GM19035 (cell line): ENCODE results near the gene TRPM4.
"Not testable (repeated sequence)": the region's sequence is repeated elsewhere in the genome, so short reads cannot be mapped to it uniquely, and the experiment has no call there.

Experiments used
- ATAC-seq: cut with Tn5 transposase; IDR thresholded peaks from one replicate; pipeline ENCODE4 v1.9.1; 2021; ENCODE audit not compliant: unreplicated experiment

The TRPM4 gene

DNA sequence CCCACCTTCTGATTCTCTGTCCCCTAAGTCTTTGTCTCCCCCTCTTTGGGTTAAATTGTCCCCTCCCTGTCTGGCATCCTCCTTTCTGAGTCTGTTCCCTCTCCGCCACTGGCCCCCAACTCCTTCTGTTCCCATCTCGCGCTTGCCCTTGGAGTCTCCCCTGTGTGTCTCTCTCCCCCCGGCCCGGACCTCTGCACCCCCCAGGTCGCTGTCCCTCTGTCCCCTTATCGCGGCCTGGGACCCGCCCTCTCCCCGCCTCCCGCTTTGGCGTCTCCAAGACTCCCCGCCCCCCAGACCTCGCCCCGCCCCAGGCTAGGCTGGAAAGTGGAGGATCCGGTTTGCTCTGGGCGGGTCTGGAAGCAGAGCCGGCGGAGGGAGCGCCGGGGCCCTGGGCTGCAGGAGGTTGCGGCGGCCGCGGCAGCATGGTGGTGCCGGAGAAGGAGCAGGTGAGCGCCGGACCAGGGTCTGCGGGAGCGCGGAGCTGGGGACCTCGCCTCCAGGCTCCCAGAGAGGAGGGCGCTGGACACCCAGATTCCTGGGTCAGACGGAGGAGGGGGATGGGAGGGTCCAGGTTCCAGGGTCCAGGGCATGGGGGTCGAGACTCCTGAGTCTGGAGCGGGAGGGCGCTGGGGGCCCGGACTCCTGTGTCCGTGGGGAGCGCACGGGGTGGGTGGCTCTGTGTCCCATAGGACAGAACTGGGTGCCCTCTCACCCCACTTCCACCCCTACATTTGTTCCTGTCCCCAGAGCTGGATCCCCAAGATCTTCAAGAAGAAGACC, at the start of gene TRPM4:
TSS of gene TRPM4 (plus strand) at position 348 of the 780 bp plus-strand sequence. CDS start at position 423, 75 bp downstream.
- no peak for ATAC-seq

DNA sequence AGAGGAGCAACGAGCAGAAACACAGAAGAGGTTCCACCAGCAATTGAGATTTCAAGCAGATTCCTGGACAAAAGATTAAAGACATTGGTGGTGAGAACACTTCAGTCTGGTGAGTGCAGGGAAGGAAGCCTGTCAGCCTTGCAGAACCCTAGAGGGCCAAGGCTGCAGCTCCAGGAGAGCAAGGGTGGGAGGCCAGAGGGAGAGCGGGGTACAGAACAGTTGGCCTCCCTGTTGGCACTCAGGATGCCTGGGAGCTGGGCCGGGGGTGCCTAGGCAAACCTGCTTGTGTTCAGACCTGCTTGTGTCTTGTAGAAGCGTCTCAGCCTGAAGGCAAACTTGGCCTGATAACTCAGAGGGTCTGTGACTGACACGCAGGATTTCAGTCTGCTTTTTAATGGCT, 48.5 kb upstream of the TRPM4 start:
- no peak for ATAC-seq

DNA sequence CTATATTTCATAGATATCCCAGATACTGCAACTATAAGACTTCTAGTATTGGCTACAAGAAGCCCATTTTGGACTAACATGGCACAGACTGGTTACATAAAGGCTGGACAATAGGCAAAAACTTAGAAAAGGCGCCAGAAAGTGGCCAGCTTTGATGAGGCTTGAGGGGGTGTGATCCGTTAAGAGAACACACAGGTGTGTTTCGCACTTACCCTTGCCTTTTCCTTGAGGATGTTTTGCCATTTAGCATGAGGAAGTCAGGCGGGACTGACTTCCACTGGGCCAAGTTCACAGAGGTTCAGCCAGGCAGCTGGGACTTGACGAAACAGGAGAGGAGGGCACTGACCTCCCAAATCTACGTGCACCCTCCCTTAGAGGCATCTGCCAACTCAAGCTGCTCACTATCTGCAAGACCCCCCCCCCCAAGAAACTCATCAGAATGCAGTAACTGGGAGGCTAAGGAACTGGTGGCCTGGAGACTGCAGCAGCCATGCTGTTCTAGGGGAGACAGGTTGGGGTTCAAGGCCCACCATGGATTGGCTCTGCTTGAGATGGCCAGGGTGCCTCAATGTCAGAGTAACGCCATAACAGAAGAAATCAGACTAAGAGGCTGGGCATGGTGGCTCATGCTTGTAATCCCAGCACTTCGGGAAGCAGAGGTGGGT, 47.9 kb upstream of the TRPM4 start:
- ATAC-seq: no peak

DNA sequence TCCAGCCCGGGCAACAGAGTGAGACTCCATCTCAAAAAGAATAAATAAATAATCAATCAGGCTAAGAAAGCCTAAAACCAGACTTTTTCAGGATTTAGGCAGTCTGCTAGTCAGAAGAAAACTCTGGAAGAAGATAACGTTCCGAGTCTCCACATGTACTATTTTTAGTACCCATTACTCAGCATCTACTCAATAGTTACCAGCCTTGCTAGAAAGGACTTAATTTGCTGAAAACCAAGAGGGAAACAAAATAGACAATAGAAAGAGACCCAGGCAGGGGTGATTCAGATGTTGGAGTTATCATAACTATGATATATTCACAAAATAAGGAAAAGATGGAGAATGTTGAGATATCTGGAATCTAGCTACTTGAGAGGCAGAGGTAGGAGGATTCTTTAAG, 47.0 kb upstream of the TRPM4 start:
- ATAC-seq: no peak

DNA sequence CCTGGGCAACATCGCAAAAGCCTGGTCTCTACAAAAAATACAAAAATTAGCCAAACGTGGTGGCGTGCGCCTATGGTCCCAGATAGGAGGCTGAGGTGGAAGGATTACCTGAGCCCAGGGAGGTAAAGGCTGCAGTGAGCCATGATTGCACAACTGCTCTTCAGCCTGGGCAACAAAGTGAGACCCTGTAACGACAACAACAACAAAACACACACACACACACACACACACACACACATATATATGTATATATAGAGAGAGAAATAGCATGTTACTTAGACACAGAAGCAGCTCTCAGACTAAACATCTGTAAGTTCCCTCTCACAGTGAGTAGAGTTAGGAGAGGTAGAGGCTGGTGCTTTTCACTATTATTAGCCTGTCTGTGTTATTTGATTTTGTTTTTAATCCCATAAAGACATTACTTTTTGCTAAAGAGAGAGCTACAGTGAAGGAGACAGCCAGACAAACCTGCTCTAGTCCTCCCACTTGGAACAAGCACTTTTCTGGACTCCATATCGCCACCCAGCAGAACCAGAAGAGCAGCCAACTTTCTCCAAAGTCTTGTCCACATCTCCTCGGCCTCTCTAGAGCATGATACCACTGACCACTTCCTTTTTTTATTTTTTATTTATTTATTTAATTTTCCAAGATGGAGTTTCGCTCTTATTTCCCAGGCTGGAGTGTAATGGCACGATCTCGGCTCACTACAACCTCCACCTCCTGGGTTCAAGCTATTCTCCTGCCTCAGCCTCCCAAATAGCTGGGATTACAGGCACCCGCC, 46.2 kb upstream of the TRPM4 start:
- ATAC-seq: no peak

DNA sequence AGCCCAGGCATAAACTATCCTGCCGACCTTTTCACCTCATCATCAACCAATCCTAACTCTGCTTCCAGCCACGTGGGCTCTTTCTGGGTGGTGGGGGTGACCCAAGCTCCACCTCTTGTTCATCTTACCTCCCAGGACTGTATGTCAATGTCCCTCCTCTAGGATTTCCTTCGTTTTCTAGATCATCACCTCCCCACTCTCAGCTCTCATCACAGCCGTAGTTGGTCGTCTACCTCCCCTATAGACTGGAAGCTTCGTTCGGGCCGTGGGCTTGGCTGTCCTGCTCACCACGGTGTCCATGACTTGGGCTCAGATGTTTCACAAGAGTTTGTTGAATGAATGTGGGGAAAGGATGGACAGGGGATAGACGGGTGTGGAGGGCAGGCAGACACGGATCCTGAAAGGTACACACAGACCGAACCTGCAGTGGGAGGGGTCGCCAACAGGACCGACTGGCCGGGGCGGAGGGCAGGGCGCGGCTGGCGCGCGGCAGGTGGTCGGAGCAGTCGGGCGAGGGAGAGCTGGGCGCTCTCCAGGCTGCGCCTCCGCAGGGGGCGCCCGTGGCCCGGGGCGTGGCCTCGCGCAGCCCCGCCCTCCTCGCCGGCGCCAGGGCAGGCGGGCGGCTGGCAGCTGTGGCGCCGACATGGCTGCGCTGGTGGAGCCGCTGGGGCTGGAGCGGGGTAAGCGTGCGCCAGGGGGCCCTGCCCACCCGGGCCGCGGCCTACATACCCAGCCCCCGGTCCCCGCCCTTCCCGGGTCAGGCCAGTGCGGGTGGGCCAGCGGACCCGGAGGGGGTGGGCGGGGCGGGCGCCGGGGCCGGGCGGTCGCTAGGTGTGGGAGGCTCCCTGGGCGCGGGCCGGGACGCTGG, 43.6 kb upstream of the TRPM4 start, which contains the start of gene LIN7B:
TSS of gene LIN7B (plus strand) at position 609 of the 868 bp plus-strand sequence. CDS start at position 644, 35 bp downstream.
- peak; percentile 44 for ATAC-seq

DNA sequence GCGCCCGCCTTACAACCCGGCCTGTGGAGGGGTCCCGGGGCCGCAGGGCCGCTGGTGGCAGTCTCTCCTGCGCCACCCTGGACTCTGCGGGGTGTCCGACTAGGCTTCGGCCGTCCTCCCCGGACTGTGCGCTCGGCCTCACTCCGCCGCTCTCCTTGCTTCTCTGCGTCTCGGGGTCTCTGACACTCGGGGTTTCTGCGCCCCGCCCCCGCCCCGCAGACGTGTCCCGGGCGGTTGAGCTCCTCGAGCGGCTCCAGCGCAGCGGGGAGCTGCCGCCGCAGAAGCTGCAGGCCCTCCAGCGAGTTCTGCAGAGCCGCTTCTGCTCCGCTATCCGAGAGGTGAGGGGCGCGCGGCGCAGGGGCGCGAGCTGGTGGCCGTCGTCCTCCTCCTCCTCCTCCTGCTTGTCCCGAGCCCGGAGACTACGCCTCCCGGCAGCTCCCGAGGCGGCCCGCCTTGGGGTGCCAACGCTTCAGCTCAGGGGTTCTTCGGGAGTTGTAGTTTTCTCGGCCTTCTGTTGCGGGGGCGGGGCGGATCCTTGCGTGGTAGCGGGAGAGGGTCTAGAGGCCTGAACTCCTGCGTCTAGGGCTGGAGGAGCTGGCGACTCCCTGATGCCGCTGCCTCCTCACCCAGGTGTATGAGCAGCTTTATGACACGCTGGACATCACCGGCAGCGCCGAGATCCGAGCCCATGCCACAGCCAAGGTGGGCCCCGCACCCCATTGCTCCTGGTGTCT, 42.8 kb upstream of the TRPM4 start:
- no peak for ATAC-seq

DNA sequence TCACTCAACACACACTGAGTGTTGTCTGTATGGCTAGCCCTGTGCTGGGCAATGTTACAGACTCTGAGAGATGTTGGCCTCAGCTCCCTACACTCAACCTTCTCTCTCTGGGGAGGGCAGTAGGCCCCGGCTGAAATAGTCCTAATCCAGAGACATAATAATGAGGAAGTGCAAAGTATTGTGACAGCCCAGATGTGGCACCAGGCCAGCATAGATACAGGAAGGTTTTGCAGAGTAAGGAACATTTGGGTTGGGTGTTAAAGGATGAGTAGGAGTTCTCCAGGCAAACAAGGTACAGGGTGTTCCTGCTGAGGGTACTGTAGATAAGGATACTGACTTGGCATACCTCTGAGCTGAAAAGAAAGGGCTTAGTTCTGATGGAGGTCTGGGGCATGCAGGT, 41.0 kb upstream of the TRPM4 start:
- no peak for ATAC-seq

DNA sequence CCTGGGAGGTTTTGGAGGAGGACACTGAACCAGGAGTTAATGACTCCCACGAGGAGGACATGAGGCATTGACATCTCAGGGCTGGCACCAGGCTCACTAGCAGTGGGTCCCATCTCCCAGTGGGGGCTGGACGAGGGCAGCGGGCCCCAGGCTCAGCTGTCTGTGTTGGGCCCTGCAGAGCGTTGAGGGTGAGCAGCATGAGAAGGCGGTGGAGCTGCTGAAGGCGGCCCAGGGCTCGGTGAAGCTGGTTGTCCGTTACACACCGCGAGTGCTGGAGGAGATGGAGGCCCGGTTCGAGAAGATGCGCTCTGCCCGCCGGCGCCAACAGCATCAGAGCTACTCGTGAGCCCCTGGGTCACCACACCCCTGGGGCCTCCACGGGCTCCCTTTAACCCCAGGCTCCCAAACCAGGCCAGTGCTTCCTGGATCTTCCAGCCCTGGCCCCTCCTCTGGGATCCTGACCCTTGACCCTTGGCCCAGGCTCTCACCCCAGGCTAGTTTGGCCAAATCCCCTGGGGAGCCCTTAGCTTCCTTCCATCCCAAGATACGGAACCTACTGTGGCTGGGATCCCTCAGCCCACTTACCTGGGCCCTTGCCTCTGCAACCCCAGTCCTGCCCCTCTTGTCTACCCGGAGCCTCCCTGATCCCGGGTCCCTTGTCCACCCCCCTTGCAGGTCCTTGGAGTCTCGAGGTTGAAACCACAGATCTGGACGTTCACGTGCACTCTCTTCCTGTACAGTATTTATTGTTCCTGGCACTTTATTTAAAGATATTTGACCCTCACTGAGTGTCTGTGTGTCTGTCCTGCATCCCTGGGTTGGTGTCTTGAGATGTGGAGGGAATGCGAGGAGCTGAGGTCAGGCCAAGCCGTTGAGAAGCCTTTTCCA, 39.7 kb upstream of the TRPM4 start:
- no peak for ATAC-seq

DNA sequence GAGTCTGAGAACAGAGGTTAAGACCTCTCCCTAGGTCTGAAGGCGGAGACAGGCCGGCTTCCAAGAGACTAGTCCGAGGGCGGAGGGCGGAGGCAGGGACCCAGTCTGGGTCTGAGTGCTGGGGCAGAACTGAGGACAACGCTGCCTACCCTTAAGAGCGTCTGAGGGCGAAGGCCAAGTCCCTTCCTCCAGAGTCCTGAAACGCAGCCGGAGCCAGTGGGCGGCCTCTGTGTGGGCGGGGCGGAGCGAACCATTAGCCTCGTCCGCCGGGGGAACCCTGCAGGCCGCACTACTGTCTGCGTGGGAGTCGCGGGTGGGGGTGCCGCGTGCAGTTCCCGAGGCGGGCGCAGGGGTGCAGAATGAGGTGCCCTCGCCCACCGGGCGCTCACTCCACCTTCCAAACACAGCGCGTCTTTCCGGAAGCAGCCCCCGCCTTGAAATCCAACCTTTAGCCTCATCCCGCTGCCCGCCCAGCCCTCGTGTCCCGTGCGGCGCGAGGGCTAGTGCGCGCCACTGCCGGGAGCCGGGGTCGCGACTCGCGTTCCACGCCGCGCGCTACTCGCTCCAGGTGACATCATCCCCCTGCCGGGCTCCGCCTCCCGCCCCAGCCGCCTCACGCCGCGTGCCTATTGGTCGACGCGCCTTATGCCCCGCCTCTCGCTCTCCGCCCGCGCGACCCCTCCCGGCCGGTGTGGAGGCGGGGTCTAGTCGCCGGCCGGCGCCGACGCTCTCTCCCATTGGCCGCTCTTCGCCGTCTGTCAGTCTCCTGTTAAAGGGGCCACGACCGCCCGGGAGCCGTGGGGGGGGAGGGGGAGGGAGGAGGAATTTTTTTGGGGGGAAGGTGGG, 38.8 kb upstream of the TRPM4 start, which contains the start of gene C19orf73:
TSS of gene C19orf73 (minus strand) at position 579 of the 846 bp plus-strand sequence. CDS start at position 458, 121 bp downstream.
- peak; percentile 75 for ATAC-seq

DNA sequence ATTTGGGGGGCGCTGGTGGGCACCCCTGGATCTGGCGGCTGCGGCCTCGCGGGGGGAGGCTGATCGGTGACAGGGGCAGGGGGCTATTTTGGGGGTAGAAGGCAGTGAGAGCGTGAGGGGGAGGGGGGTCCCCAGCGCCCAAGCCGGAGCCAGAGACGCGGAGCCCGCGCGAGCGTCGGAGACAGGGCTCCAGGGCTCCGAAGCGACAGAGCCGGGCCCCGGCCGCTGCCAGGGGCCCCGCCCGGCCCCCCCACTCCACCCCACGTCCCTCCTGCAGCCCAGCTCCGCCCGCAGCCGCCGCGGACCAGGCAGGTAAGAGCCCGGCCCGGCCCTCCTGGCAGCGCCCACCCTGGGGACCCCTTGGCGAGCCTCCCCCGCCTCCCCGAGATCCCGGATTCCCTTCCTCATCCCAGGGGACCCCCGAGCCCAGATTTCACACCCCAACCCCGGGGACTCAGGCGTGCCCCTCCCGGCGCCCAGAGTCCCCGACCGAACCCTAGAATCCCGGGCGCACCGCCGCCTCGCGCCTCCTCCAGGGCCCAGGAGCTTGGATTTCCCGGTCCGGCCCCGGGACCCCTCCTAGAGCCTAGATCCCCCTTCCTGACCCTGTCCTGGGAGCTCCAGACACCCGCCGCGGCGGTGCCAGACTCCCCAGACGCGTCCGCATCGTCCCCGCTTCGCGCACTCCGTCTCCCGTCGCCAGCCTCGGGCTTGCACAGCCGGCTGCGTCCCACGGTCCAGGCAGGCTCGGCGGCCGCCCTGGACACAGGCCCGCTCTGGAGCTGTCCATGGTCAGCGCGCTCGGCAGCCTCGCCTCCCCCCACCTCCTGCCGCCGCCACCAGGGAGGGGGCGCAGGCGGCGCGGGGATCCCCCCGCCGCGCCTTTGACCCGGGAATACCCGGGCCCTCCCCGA, 37.9 kb upstream of the TRPM4 start, which contains the start of gene PPFIA3:
TSS of gene PPFIA3 (plus strand) at position 134 of the 914 bp plus-strand sequence. CDS start 8,330 bp downstream, outside the sequence.
- no peak for ATAC-seq

DNA sequence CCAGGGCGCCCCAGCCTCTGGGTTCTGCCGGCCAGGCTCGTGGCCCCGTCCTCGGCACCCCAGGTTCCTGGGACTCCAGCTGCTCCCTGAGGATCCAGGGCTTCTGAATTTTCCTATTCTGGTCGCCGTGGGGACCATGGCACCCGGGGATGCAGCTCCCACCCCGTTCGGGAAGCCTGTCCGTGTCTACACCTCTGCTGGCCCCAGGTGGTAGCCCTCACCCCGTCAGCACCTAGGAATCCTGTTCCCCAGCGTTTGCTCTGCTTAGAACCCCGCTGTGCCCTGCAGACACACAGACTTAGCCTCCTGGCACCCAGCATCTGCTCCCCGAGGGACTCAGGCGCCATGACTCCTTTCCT, 37.3 kb upstream of the TRPM4 start:
- no peak for ATAC-seq

DNA sequence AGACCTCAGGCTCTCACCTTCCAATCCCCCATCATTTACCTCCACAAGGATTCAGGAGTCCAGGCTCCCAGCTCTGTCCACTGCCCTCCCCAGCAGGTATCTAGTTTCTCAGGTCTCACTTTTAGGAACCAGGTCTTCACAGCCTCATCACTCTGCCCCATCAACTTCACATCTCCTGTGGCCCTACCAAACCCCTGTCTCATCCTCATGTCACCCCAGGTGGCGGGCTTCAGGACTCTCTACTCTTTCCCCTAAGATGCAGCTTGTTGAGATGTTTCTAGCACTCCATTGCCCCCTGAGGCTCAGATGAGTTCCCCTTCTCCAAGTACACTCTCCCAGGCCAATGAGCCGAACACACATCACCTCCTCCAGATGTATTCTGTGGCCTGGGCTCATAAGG, 36.7 kb upstream of the TRPM4 start:
- no peak for ATAC-seq

DNA sequence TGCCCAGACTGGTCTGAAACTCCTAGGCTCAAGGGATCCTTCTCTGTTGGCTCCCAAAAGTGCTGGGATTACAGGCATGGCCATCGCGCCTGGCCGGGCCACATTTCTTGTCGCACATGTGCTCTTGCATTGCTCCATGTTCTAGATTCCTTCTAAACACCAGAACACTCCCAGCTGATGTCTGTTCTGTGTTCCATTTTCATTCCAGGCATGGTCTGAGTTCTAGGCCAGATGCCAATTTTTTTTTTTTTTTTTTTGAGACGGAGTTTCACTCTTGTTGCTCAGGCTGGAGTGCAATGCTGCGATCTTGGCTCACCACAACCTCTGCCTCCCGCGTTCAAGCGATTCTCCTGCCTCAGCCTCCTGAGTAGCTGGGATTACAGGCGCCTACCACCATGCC, 35.8 kb upstream of the TRPM4 start:
- not testable (repeated sequence) for ATAC-seq

DNA sequence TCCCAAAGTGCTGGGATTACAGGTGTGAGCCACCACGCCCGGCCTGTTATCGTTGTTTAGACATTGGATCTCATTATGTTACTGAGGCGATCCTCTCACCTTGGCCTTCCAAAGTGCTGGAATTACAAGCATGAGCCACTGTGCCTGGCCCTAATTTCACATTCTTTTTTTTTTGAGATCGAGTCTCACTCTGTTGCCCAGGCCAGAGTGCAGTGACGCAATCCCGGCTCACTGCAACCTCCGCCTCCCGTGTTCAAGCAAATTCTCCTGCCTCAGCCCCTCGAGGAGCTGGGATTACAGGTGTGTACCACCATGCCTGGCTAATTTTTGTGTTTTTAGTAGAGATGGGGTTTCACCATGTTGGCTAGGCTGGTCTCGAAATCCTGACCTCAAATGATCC, 34.3 kb upstream of the TRPM4 start:
- not testable (repeated sequence) for ATAC-seq

DNA sequence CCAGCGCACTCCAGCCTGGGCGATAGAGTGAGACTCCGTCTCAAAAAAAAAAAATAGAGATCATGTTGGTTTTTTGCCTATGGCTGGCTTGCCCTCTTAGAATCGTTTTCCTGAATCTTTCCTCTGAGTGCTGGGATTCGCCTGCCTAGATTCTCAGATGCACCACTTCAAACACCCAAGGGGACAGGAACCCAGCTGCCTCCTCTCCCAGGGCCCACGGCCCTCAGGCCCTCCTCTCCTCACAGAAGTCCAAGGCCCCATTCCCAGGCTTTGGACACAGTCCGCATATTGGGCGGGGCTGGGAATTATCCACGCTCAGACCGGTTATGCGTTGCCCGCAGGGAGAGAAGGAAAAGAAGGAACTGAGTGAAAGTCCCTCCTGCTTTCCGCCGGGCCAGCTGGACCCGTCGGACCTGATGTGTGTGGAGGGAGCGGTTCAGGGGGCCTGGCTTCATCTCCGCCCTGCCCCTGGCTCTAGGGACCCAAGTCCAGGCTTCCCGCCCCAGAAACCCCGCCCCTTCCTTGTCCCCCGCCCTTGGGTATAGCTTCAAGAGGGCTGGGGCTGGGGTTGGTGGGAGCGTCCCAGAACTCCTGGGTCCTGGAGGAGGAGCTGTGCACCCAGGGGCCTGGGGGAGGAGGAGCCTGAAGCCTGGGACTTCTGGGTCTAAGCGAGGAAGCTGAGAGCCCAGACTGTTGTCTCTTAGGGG, 32.4 kb upstream of the TRPM4 start:
- ATAC-seq: no peak
